Ovary (tissue), 9 donors: ENCODE data around the gene CHODL. TPM values are rescaled to one million over a fixed set of nuclear protein-coding genes. Genes with fewer than 3 reads are reported as not detected.

Experiments used
- DNase-seq, 5 donors: peaks; one replicate each; pipeline ENCODE4 v3.0.0-alpha.2; 2019 to 2020
- H3K27ac ChIP-seq, 2 donors: fragments of 200-600 bp; one replicate each; pipeline versions ENCODE4 v1.5.1 to v1.8.0; 2019 to 2022
- H3K27me3 ChIP-seq: fragments of 200-600 bp; one replicate; pipeline ENCODE4 v1.8.0; 2022
- H3K36me3 ChIP-seq: fragments of 200-600 bp; sonication (generic); one replicate; pipeline ENCODE4 v1.5.1; 2019
- H3K4me1 ChIP-seq: one replicate; pipeline ENCODE4 v1.8.1; 2013; ENCODE audit warnings: mild to moderate bottlenecking, moderate library complexity; ENCODE audit not compliant: insufficient read depth
- H3K4me3 ChIP-seq: fragments of 200-600 bp; sonication (generic); one replicate; pipeline ENCODE4 v1.5.1; 2017
- H3K9me3 ChIP-seq, 2 donors: fragments of 200-600 bp in 1 of 2; sonication (generic) in 1 of 2; one replicate each; pipeline versions ENCODE4 v1.5.1 to v1.8.1; 2013 to 2019; ENCODE audit warnings: mild to moderate bottlenecking in 1 of 2, moderate library complexity in 1 of 2
- CTCF ChIP-seq, 3 donors: fragments of 450-650 bp in 2 of 3; fragments of 200-600 bp in 1 of 3; IDR thresholded peaks; one replicate each; pipeline versions ENCODE4 v1.5.1 to v1.8.0; 2016 to 2022; ENCODE audit warnings: antibody characterized with exemption in 3 of 3, mild to moderate bottlenecking in 1 of 3
- EP300 ChIP-seq: sonication (generic); formaldehyde crosslinking; IDR thresholded peaks from one replicate; pipeline ENCODE4 v1.6.1; 2017; ENCODE audit warnings: antibody characterized with exemption
- POLR2A ChIP-seq: fragments of 450-650 bp; IDR thresholded peaks from one replicate; pipeline ENCODE4 v1.6.1; 2017; ENCODE audit warnings: antibody characterized with exemption, mild to moderate bottlenecking, moderate library complexity
- WGBS, 3 donors: extraction: QIAGEN DNeasy Blood & Tissue Kit in 1 of 3; methylation state at CpG; one replicate each; pipeline versions ENCODE4 v1.1.5 to v1.1.7; 2013 to 2017; 5-methylcytosine and 5-hydroxymethylcytosine counted together
- intact Hi-C, 4 donors: fragments of 100-400 bp; cut with DNase I; formaldehyde crosslinking; loops; one replicate each; pipeline versions ENCODE4 v1.11.0 to v1.15.1; 2022 to 2023
- polyA plus RNA-seq, 2 donors: library from polyadenylated mRNA; stranded (reverse); fragments of 200-250 nt in 1 of 2; fragments of 350-450 nt in 1 of 2; fragmentation: Illumina TruSeq in 1 of 2; extraction: RNeasy Lipid Tissue Mini Kit (QIAGEN cat#74804) in 1 of 2; gene quantifications; one replicate each; pipeline ENCODE4 v1.2.3, GENCODE V29; 2013 to 2014
- total RNA-seq, 7 donors: library from RNA; depleted of rRNA in 2 of 7; stranded (reverse); fragments of >200 nt in 2 of 7; fragmentation: NEBNext Ultra II Directional in 3 of 7; extraction: Animal tissue kit (Norgen Biotek cat#: 25700) in 3 of 7; gene quantifications; one replicate each; pipeline versions ENCODE4 v1.1.0 to v1.2.4, GENCODE V29; 2016 to 2023
- donor health status: DM: no; HTN: no; CAD: no; lungs with moderate emphysema.
- donor health status: DM: no; HTN: no; CAD: no.
- donor health status: Bipolar disorder and iron deficiency.
- donor health status: DM: yes; HTN: yes; CAD: no.
- donor health status: DM: no; HTN: no; CAD: no.
- donor health status: DM: yes; HTN: yes; CAD: no.

CHODL gene
- total and polyA plus RNA-seq, 9 donors = 0.20 to 2.6 (median 0.89) TPM

- Histone ChIP-seq H3K4me1 (peaks cover 3% of the 10 kb centered on the region), H3K27ac (no peak overlapping the region), H3K27me3 (no peaks in the 10 kb centered on the region), H3K36me3 (no peaks in the 10 kb centered on the region), H3K4me3 (no peak overlapping the region), H3K9me3 (no peaks in the 10 kb centered on the region)
- intact Hi-C loops = no loop called here
- no peak for DNase-seq
- 45 to 88% (median 79%) methylated on average over 1 of the region's 1 CpG for WGBS, 3 donors
- TF ChIP-seq EP300 (no peak), POLR2A (no peak), CTCF (IDR thresholded peaks at IDR 0.05) (no peak)
These were observed 3.5 kb downstream of the CHODL start for GRCh38 chr21:18248171-18248570.

DNA sequence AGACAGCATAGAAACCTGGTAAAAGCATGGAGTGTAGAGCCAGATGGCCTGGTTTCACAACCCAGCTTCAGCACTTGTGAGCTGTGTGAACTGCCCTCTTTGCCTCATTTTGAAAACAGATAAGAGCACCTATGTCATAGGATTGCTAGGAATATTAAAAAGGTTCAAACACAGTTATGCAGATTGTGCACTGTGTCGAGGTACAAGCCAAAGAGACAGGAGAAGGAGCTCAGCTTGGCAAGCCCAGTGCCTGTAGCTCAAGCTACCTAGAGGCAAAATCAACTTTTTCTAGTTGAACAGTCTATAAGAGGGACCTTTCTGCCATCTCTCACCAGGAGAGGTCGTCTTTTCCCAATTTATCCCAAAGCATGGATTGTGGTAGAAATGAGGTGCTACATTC, 5.0 kb downstream of the CHODL start:
- intact Hi-C loops = no loop called here
- Histone ChIP-seq H3K4me1 (peaks cover 3% of the 10 kb centered on the region), H3K4me3 (no peak overlapping the region), H3K36me3 (no peaks in the 10 kb centered on the region), H3K27me3 (no peaks in the 10 kb centered on the region), H3K27ac (no peak overlapping the region), H3K9me3 (no peaks in the 10 kb centered on the region)
- 74 to 82% (median 77%) methylated on average over 2 of the region's 2 CpGs for WGBS, 3 donors
- no peak for DNase-seq
- no peak for TF ChIP-seq POLR2A
- no peak for TF ChIP-seq EP300
- no peak for TF ChIP-seq CTCF (IDR thresholded peaks at IDR 0.05)

DNA sequence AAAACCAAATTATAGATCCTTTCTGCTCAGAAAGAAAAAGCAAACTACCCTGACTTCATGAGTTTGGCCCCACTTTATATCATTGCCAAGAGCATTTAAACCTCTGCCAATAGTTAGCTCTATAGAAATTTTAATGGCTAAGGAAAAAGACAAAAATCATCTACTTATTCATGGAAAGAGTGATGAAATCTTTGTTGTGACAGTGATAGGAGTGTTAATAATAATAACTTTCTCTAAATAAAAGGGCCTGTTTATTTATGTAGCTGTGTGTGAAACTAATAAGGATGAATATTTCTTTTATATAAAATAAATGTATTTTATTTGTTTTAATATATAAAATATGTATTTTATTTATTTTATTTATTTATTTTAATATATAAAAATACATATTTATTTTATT, 6.4 kb downstream of the CHODL start:
- intact Hi-C loops = no loop called here
- no peak for DNase-seq
- no peaks in the 10 kb centered on the region for H3K27me3 ChIP-seq
- no peak overlapping the region for H3K4me3 ChIP-seq
- no peak overlapping the region for H3K27ac ChIP-seq
- H3K4me1 ChIP-seq = no peaks in the 10 kb centered on the region
- no peaks in the 10 kb centered on the region for H3K9me3 ChIP-seq
- no peaks in the 10 kb centered on the region for H3K36me3 ChIP-seq
- TF ChIP-seq POLR2A = no peak
- no peak for TF ChIP-seq CTCF (IDR thresholded peaks at IDR 0.05)
- TF ChIP-seq EP300 = no peak

DNA sequence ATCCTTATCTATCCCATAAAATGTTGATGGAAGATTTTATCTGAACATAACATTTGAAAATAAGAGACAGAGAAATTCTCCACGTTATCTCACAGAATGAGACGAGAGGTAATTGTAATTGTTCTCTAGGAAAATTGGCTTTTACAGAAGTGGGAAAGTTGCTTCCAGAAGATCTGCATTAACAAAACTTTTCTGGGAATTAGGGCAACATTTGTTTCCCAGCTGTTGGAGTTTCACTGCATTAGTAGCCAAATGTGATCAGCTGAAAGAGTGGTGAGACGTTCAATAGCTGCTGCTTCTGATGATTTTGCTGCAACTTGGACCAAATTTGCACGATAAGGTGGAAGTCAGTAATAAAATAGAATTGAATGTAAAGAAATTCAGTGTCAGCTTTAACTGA, 7.6 kb downstream of the CHODL start:
- DNase-seq = no peak
- WGBS, 3 donors = 6 to 23% (median 10%) methylated on average over 4 of the region's 4 CpGs
- Histone ChIP-seq H3K27ac (no peak overlapping the region), H3K4me1 (no peaks in the 10 kb centered on the region), H3K36me3 (no peaks in the 10 kb centered on the region), H3K4me3 (no peak overlapping the region), H3K27me3 (no peaks in the 10 kb centered on the region), H3K9me3 (no peaks in the 10 kb centered on the region)
- intact Hi-C loops = no loop called here
- no peak for TF ChIP-seq POLR2A
- no peak for TF ChIP-seq CTCF (IDR thresholded peaks at IDR 0.05)
- no peak for TF ChIP-seq EP300

DNA sequence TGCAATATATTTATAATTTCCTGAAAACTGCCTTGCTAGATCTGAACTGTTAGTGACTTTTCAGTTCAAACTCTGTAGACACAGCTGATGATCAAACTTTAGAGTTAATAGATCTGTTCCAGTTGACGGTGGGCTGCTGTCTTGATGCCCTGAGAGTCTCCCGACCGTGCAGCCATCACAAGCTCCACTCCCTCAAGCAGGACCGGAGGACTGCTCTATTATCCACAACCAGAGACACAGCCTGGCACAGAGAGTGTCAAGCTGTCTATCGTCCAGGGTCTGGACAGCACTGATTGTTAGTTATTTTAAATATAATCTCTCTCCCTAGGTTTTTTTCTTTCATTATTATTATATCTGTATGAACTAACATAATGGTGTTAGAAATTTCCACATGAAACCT, 8.0 kb downstream of the CHODL start:
- Histone ChIP-seq H3K4me3 (no peak overlapping the region), H3K27ac (no peak overlapping the region), H3K9me3 (no peaks in the 10 kb centered on the region), H3K4me1 (no peaks in the 10 kb centered on the region), H3K27me3 (no peaks in the 10 kb centered on the region), H3K36me3 (no peaks in the 10 kb centered on the region)
- DNase-seq = no peak
- TF ChIP-seq CTCF (IDR thresholded peaks at IDR 0.05) (no peak), EP300 (no peak), POLR2A (no peak)
- intact Hi-C loops = no loop called here
- 9 to 35% (median 11%) methylated on average over 5 of the region's 5 CpGs for WGBS, 3 donors
